HUDEP-2 (cell line): ENCODE measurements around the gene PAGE4.

Source experiments
- DNase-seq, 76 experiments: peaks; one replicate each; lab custom pipeline; 2025; ENCODE audit not compliant: unreplicated experiment in 76 of 76; lab: John Stamatoyannopoulos, UW

The PAGE4 gene

DNA sequence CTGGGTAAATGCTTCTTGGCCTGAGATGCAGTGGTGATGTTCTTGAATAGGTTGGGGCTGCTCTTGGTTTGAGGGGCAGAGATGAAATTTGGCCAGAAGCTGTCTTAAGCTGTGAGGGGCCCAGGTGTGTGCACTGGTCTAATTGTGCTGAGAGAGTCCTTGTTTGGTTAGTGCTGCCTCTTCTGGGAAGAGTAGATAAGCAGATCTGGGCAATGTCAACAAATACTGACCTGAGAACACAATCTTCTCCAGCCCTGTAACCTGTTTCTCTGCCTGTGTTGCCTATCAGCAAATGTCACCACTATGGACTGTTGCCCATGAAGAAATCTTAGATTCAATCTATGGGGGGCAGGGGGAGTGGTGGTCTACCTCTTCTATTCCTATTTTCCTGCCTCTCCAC is 33.0 kb downstream of the PAGE4 start:
- DNase-seq, result no peak

DNA sequence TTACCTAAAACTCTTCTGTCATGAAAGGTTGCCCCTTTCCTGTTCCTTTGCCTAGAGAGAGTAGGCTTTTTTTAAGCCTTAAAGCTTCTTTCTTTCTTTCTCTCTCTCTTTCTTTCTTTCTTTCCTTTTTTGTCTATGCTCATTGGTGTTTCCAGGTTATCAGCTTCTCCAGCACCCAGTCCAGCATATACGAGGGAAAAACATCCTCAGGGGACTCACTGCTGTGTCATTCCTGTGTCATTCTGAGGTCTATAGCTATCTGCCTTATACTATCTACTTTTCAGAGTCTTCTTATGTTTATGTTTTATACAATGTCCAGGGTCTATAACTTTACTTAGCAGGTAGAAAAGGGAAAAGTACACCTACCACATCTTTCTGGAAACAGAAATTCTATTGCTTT is 39.6 kb downstream of the PAGE4 start:
- DNase-seq, result no peak

DNA sequence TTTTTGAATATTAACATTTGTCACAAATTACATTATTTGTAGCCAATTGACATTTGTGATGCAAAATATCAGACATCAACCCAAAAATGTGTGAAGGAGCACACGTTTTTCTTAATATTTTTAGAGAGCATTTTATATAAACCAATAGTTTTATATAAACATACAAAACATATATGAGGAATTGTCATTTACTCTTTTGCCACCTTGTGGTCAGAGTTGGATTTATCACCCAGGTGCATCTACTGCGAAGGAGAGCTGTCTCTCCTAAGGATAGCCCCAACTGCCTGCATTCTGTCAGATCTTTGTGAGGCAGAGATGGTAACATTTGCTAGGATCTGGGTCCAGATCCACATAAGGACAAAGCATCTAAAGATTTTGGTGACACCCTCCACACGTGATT is 47.6 kb downstream of the PAGE4 start:
- peak in 6 of 76 experiments; percentile 0 to 2 (median 0) for DNase-seq

DNA sequence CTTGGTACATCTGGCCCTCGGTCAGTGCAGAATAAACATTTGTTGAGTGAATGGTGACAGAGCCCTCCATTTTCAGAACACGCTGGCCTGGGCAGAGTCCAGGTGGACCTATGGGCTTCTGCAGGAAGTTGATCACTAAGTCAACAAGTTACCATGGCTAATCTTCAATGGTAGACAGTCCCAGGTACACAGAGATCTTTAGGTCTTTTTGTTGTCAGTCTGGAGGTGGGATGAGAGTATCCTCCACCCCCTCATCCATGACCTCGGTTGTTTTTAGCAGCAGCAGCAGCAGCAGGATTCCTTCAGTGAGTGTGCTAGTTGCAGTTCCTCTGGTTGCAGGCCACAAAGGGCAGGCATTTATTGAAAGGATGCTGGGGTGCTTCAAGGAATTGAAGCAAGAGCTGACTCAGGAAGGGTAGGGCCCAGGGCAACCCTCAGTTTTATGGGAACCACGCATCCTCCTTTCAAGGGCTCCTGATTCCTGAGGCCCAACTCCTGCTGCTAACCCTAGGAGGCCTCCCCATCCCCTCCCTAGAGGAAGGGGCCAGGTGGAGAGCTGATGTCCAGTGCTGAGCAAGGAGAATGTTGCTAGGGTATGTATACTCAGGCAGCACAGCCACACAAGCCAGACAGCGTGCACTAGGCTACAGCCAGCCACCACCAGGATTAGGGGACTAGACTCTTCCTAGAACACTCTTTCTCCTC is 48.4 kb downstream of the PAGE4 start:
- no peak for DNase-seq

DNA sequence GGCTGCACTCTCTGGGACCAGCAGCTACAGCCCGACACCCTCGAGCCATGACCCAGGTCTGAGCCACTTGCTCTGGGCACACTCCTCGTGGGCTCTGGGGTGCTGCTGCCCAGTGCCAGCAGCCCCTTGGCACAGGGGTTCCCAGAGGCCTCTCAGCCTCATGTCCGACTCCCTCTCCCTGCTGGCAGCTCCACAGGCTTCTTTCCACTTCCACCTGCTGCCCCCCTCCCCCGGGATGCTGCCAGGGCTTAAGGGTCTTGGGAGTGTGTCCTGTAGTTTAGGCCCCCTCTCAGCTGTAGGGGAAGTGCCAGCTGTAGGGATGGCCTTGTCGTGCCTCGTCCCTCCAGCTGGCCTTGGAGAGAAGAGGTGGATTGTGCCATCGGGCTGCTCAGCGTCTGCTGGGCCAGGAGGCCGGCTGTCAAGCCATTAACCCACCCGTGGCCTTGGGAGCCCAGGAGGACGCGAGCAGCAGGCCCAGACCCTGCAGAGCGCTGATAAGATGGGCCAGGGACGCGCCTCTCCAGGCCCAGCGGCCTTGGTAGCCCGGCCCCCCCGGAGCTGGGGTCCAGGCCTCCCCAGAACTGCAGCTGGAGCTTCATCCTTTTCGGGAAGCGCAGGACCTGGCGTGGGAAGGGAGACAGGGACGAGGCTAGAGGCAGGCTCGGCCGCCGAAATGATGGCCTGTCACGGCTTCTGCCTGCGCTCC is 49.2 kb downstream of the PAGE4 start:
- no peak for DNase-seq

DNA sequence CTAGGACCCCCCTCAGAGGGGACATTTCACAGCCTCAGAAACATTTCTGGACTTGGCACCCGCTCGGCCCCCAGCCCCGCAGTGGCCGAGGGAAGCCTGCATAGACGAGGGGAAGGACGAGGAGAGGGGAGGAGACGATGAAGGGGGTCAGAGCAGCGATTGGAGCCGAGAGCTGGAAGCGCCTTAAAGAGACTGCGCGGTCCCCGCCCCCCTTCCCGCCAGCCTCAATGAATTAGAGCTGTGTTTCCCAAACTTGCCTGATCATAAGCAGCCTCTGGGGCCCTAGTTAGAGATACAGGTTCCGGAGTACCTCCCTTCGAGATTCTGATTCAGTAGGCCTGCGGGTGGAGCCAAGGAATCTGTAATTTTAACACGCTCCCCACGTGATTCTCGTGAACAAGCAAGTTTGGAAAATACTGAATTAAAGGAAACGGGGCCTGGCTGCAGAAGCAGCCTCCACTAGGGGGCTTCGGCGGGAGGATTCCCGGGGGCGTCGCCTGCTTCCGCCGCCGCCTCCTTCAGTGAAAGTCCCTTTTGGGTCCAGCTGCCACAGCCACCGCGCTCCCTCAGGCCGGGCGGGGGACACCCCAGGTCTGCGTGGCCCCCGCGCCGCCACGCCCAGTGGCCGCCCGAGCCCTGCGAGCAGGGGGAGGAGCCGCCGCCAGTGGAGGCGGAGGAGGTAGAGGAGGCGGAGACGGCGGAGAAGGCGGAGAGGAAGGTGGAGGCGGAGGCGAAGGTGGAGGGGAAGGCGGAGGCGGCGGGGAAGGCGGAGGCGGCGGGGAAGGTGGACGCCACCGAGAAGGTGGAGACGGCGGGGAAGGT is 49.9 kb downstream of the PAGE4 start, which contains the start of gene USP27X:
TSS of gene USP27X (plus strand) at position 651 of the 822 bp plus-strand sequence. CDS start 824 bp downstream, outside the sequence.
- DNase-seq, result peak in 72 of 76 experiments; percentile 1 to 74 (median 46)

DNA sequence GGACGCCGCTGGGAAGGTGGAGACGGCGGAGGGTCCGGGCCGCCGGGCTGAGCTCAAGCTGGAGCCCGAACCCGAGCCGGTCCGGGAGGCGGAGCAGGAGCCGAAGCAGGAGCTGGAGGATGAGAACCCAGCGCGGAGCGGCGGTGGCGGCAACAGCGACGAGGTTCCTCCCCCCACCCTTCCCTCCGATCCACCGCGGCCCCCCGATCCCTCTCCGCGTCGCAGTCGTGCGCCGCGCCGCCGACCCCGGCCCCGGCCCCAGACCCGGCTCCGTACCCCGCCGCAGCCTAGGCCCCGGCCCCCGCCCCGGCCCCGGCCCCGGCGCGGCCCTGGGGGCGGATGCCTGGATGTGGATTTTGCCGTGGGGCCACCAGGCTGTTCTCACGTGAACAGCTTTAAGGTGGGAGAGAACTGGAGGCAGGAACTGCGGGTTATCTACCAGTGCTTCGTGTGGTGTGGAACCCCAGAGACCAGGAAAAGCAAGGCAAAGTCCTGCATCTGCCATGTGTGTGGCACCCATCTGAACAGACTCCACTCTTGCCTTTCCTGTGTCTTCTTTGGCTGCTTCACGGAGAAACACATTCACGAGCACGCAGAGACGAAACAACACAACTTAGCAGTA is 50.7 kb downstream of the PAGE4 start:
- DNase-seq, result no peak

DNA sequence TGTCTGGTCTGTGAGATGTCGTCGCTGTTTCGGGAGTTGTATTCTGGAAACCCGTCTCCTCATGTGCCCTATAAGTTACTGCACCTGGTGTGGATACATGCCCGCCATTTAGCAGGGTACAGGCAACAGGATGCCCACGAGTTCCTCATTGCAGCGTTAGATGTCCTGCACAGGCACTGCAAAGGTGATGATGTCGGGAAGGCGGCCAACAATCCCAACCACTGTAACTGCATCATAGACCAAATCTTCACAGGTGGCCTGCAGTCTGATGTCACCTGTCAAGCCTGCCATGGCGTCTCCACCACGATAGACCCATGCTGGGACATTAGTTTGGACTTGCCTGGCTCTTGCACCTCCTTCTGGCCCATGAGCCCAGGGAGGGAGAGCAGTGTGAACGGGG is 51.6 kb downstream of the PAGE4 start:
- no peak for DNase-seq
